ACC112 (cell line): Measurements from ENCODE around the gene RNF151.

Experiments
- H2AFZ ChIP-seq: fragments of 200-600 bp; sonication (generic); one replicate; pipeline ENCODE4 v1.6.0; 2017; ENCODE audit warnings: antibody characterized with exemption, low read length; ENCODE audit not compliant: unreplicated experiment
- H3K27ac ChIP-seq: fragments of 200-600 bp; sonication (generic); 2 replicates; pipeline ENCODE4 v1.5.1; 2014; ENCODE audit warnings: low read depth, mild to moderate bottlenecking, antibody characterized with exemption, low read length, moderate library complexity
- H3K27me3 ChIP-seq: fragments of 200-600 bp; sonication (generic); 2 replicates; pipeline ENCODE4 v1.6.1; 2014; ENCODE audit warnings: mild to moderate bottlenecking, antibody characterized with exemption, low read length, moderate library complexity, mixed read lengths; ENCODE audit not compliant: insufficient read depth
- H3K36me3 ChIP-seq: fragments of 200-600 bp; sonication (generic); 2 replicates; pipeline ENCODE4 v1.6.1; 2016; ENCODE audit warnings: mild to moderate bottlenecking, antibody characterized with exemption, low read length, moderate library complexity, mixed read lengths; ENCODE audit not compliant: insufficient read depth
- H3K4me1 ChIP-seq: fragments of 200-600 bp; sonication (generic); one replicate; pipeline ENCODE4 v1.6.1; 2016; ENCODE audit warnings: low read length, mixed read lengths; ENCODE audit not compliant: insufficient read depth, unreplicated experiment, control insufficient read depth
- H3K4me3 ChIP-seq: fragments of 200-600 bp; sonication (generic); 2 replicates; pipeline ENCODE4 v1.5.1; 2014; ENCODE audit warnings: mild to moderate bottlenecking, low read depth, low read length
- H3K79me2 ChIP-seq: fragments of 200-600 bp; sonication (generic); one replicate; pipeline ENCODE4 v1.6.0; 2016; ENCODE audit warnings: low read length; ENCODE audit not compliant: control insufficient read depth, unreplicated experiment, insufficient read depth

Gene RNF151

DNA sequence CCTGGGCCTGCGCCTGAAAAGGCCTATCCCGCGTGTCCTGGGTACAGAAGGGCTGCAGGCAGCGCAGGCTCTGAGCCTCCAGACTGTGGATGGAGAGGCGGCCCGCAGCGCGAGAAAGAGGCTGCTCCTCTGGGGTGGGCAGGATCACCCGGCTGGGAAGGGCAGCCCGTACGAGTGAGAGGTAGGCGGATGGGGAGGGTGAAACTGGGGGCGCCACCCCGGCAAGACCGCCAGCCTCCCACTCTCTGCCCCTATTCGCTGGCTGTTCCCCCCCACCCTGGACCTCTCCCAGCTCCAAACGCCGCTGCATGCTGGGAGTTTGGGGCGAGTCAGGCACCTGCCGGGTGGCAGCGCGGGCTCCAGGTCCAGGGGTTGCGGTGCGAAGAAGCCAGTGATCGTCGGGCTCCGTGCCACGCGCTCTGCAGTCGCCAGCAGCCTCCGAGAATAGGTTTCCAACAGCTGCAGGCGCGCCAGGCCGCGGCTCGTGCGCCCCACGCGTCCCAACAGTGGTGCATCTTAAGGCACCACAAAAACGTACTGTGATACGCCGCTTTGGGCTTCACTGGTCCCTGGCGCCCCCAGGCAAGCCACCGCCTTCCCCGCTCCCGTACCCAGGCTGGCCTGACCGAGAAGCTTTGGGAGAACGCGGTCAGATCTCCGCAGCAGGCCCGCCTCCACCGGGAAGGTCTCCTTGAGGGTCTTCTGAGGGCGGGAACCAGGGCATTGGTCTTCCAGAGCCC, 13.5 kb downstream of the RNF151 start:
- H3K79me2 ChIP-seq = peaks cover 6% of the 10 kb centered on the region
- no peak overlapping the region for H3K4me3 ChIP-seq
- H3K27ac ChIP-seq = no peak overlapping the region
- peaks cover 4% of the 10 kb centered on the region; the same call in 1 of the 2 replicates for H3K36me3 ChIP-seq
- peaks cover 6% of the 10 kb centered on the region for H3K4me1 ChIP-seq
- peaks cover 42% of the 10 kb centered on the region for H3K27me3 ChIP-seq
- H2AFZ ChIP-seq = no peak overlapping the region

GRCh38 chr16:1980770-1981087, 14.1 kb downstream of the RNF151 start:
- Histone ChIP-seq H2AFZ (no peak overlapping the region), H3K79me2 (peaks cover 11% of the 10 kb centered on the region), H3K36me3 (peaks cover 4% of the 10 kb centered on the region; the same call in 1 of the 2 replicates), H3K4me1 (peaks cover 11% of the 10 kb centered on the region), H3K4me3 (no peak overlapping the region), H3K27me3 (peaks cover 42% of the 10 kb centered on the region), H3K27ac (no peak overlapping the region)

DNA sequence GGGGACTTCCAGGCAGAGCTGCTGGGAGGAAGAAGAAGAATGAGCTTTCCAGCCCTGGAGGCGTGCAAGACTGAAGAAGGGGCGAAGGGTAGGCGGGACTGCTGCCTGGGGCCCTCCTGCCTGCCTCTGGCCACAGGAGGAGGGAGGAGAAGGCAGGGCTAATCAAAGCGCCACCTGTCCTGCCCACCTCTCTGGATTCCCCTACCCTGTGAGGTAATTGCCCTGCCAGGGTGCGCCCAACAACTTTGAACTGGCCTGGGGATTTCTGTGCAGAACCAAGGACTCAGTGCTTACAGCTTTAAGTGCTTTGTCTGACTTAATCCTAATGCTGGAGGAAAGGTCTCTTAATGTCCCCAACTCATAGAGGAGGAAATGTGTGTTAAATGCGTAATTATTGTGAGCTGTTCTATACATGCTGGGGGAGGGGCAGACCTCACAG, 14.8 kb downstream of the RNF151 start, which contains the start of gene NOXO1:
Gene NOXO1, minus strand, starts transcription at position 72 of the 439 bp plus-strand sequence. CDS start 290 bp downstream, outside the sequence.
- Histone ChIP-seq H3K27ac (no peak within 1 kb of the TSS), H2AFZ (no peak within 1 kb of the TSS), H3K79me2 (peaks cover 15% of the 10 kb centered on the region), H3K4me3 (no peak within 1 kb of the TSS), H3K36me3 (peaks cover 6% of the 10 kb centered on the region; the same call in 1 of the 2 replicates), H3K27me3 (peaks cover 42% of the 10 kb centered on the region), H3K4me1 (peaks cover 11% of the 10 kb centered on the region)

DNA sequence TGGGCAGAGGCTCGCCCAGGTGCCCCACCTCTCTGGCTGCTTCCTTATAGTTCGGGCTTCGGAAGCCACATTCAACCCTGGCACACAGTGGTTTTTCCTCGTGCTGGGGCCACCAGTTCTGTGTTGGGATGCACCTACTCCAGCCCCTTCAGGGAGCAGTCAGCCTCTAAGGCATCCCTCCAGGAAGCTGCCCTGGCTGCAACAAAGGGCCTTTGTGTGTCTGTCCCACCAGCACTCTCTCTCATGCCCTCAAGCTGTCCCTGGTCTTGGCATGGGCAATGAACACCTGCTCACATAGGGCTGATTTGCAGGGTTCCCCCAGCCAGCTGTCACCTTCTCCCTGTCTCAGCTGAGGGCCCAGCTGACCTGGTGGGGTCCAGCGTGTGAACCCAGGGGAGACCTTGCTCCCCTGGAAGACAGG, 15.4 kb downstream of the RNF151 start:
- no peak overlapping the region for H3K27ac ChIP-seq
- no peak overlapping the region for H3K4me3 ChIP-seq
- peaks cover 15% of the 10 kb centered on the region for H3K79me2 ChIP-seq
- peaks cover 10% of the 10 kb centered on the region; the same call in 1 of the 2 replicates for H3K36me3 ChIP-seq
- peaks cover 11% of the 10 kb centered on the region for H3K4me1 ChIP-seq
- no peak overlapping the region for H2AFZ ChIP-seq
- peaks cover 42% of the 10 kb centered on the region for H3K27me3 ChIP-seq

GRCh38 chr16:1982991-1983543, 16.4 kb downstream of the RNF151 start:
- Histone ChIP-seq H3K4me3 (peak overlapping the region; percentile 72), H3K36me3 (peaks cover 10% of the 10 kb centered on the region; the same call in 1 of the 2 replicates), H3K79me2 (peaks cover 15% of the 10 kb centered on the region), H2AFZ (no peak overlapping the region), H3K4me1 (peaks cover 11% of the 10 kb centered on the region), H3K27me3 (peaks cover 42% of the 10 kb centered on the region), H3K27ac (no peak overlapping the region)

DNA sequence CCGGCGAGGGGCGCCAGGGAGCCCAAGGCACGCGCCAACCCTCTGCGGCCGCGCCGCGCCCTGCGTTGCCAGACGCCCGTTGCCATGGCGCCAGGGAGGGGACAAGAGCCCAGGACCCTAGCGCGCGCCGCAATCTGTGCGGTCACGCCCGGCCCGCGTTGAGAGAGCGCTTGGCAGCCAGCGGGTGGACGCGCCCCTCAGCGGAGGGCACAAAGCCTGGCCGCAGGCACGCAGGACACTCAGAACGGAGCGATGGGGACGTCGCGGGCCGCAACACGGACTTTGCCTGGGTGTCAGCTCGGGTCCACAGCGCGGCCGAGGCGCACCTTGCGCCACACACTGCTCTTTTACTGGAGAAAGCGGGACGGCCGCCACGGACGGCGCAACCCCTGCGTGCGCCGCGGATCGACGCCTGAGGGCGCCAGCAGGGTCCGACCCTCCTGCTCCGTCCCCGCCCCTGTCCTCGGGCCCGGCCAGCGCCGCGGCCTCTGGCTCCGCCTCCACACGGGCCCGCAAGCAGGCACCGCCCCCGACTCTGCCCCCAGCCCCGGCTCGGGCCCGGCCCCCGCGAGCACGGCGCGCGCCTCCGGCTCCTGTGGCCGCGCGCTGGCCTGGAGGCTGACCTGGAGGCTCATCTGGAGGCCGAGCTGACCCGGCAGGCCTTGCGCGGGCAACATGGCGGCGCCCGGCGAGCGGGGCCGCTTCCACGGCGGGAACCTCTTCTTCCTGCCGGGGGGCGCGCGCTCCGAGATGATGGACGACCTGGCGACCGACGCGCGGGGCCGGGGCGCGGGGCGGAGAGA, 17.1 kb downstream of the RNF151 start, which contains the start of gene GFER:
Gene GFER, plus strand, starts transcription at position 650 of the 803 bp plus-strand sequence. Its CDS starts 26 bp downstream, at position 676.
- peak within 1 kb of the TSS; percentile 62 for H2AFZ ChIP-seq
- peak within 1 kb of the TSS; percentile 17; the same call in 1 of the 2 replicates for H3K27ac ChIP-seq
- H3K4me3 ChIP-seq = peak within 1 kb of the TSS; percentile 95
- peaks cover 42% of the 10 kb centered on the region for H3K27me3 ChIP-seq
- H3K79me2 ChIP-seq = peaks cover 15% of the 10 kb centered on the region
- H3K36me3 ChIP-seq = peaks cover 6% of the 10 kb centered on the region; the same call in 1 of the 2 replicates
- peaks cover 11% of the 10 kb centered on the region for H3K4me1 ChIP-seq

GRCh38 chr16:1984347-1985225, 17.9 kb downstream of the RNF151 start:
- H3K4me3 ChIP-seq = peak overlapping the region; percentile 95
- H3K4me1 ChIP-seq = peaks cover 11% of the 10 kb centered on the region
- peak overlapping the region; percentile 62 for H2AFZ ChIP-seq
- peaks cover 15% of the 10 kb centered on the region for H3K79me2 ChIP-seq
- peaks cover 6% of the 10 kb centered on the region; the same call in 1 of the 2 replicates for H3K36me3 ChIP-seq
- H3K27me3 ChIP-seq = peaks cover 44% of the 10 kb centered on the region
- H3K27ac ChIP-seq = peak overlapping the region; percentile 17; the same call in 1 of the 2 replicates

- peaks cover 15% of the 10 kb centered on the region for H3K4me1 ChIP-seq
- no peak overlapping the region for H3K27ac ChIP-seq
- H3K4me3 ChIP-seq = peak overlapping the region; percentile 95
- H2AFZ ChIP-seq = no peak overlapping the region
- peaks cover 15% of the 10 kb centered on the region for H3K79me2 ChIP-seq
- peaks cover 6% of the 10 kb centered on the region; the same call in 1 of the 2 replicates for H3K36me3 ChIP-seq
- peaks cover 39% of the 10 kb centered on the region for H3K27me3 ChIP-seq
These were observed 19.0 kb downstream of the RNF151 start for GRCh38 chr16:1985466-1986150.

DNA sequence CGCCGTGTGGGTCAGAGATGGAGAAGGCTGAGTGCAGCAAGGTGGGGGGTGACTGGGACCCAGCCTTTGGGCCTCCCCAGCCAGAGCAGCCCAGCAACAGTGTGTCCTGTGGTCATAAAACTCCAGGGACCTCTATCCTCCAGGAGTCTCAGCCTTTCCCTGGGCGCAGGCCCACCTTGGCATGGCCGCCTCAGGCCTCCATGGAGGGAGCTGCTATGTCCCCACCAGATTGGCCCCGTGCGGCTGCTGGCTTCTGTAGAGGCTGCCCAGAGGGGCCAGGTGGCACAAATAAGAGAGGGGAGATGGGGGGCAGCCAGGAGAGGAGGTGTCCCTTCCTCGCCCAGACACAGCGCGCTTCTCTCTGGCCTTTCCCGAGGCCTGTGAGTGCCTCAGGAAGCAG, 20.5 kb downstream of the RNF151 start:
- Histone ChIP-seq H3K79me2 (peaks cover 15% of the 10 kb centered on the region), H2AFZ (no peak overlapping the region), H3K4me3 (no peak overlapping the region), H3K36me3 (peaks cover 6% of the 10 kb centered on the region; the same call in 1 of the 2 replicates), H3K27ac (no peak overlapping the region), H3K27me3 (peaks cover 35% of the 10 kb centered on the region), H3K4me1 (peaks cover 18% of the 10 kb centered on the region)
